GM21447 (cell line): ENCODE data around the gene DNAJB8.

Source experiments
- ATAC-seq: cut with Tn5 transposase; IDR thresholded peaks from one replicate; pipeline ENCODE4 v1.9.1; 2021; ENCODE audit not compliant: unreplicated experiment

Gene DNAJB8

GRCh38 chr3:128427175-128427857 is 39.4 kb downstream of the DNAJB8 start:
- no peak for ATAC-seq

GRCh38 chr3:128426128-128426921 is 40.4 kb downstream of the DNAJB8 start:
- ATAC-seq, result no peak

GRCh38 chr3:128425846-128426127 is 40.9 kb downstream of the DNAJB8 start:
- no peak for ATAC-seq

GRCh38 chr3:128425142-128425845 is 41.4 kb downstream of the DNAJB8 start:
- ATAC-seq, result no peak

- no peak for ATAC-seq
These were observed 42.1 kb downstream of the DNAJB8 start for GRCh38 chr3:128424508-128425069.

- no peak for ATAC-seq
These were observed 43.1 kb downstream of the DNAJB8 start for GRCh38 chr3:128423525-128424147.

- no peak for ATAC-seq
These were observed 43.7 kb downstream of the DNAJB8 start for GRCh38 chr3:128422762-128423524.

- ATAC-seq, result no peak
These were observed 44.7 kb downstream of the DNAJB8 start for GRCh38 chr3:128421966-128422365.

GRCh38 chr3:128421439-128421836 is 45.3 kb downstream of the DNAJB8 start:
- no peak for ATAC-seq

GRCh38 chr3:128420720-128421438 is 45.8 kb downstream of the DNAJB8 start:
- no peak for ATAC-seq

- no peak for ATAC-seq
These were observed 46.4 kb downstream of the DNAJB8 start for GRCh38 chr3:128420289-128420688.

- no peak for ATAC-seq
These were observed 47.4 kb downstream of the DNAJB8 start for GRCh38 chr3:128419311-128419710.

- ATAC-seq, result no peak
These were observed 47.8 kb downstream of the DNAJB8 start for GRCh38 chr3:128418900-128419299.

- no peak for ATAC-seq
These were observed 50.0 kb downstream of the DNAJB8 start for GRCh38 chr3:128416578-128417211.

- ATAC-seq, result no peak
These were observed 50.7 kb downstream of the DNAJB8 start for GRCh38 chr3:128415773-128416577.

GRCh38 chr3:128415200-128415772 is 51.4 kb downstream of the DNAJB8 start:
- ATAC-seq, result no peak

GRCh38 chr3:128413413-128414205 is 53.1 kb downstream of the DNAJB8 start:
- no peak for ATAC-seq

GRCh38 chr3:128413003-128413370 is 53.7 kb downstream of the DNAJB8 start:
- no peak for ATAC-seq
